Measurements from ENCODE around the gene SIPA1L3. TPM values are rescaled to one million over a fixed set of nuclear protein-coding genes. Genes with fewer than 3 reads are reported as not detected.

The SIPA1L3 gene
- polyA plus RNA-seq, 1 of the 3 experiments (the other 2 are of a cell fraction) = 11.6 TPM

DNA sequence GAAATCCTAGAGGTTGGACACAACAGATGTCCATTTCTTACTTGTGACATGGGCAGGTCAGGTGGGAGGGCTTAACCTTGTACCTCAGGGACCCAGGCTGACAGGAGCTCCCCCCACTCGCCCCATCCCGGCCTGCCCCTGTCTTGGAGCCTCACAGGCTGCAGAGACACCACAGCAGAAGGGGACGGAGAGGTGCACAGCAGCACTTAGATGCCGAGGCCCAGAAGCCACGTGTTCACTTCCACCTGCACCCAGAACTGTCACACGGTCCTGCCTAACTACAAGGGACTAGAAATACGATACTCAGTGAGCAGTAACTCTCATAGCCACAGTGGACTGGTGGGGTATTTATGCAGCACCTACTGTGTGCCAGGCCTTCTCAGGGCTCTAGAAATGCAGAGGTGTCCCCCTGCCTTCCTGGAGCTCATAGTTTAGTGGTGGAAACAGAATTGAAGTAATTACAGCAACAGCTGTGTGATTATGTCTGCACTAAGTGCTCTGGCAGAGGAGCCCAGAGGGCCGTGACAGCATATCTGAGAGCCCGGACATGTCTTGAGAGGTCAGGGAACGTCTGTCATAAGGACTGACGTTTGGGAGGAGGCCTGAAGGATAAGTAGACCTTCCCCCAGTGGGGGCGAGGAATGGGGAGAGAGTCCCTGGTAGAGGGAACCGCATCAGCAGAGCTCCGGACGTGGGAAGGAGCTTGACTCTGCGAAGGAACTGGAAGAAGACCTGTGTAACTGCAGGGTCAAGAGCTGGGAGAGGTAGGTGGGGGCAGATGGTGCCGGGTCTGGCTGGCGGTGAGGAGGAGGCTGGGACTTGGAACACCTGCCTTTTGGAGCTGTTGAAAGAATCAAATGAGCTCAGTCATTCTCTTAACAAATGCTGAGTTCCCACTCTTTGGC, 130.0 kb downstream of the SIPA1L3 start (continued):
- TF ChIP-seq, protein P1, sequence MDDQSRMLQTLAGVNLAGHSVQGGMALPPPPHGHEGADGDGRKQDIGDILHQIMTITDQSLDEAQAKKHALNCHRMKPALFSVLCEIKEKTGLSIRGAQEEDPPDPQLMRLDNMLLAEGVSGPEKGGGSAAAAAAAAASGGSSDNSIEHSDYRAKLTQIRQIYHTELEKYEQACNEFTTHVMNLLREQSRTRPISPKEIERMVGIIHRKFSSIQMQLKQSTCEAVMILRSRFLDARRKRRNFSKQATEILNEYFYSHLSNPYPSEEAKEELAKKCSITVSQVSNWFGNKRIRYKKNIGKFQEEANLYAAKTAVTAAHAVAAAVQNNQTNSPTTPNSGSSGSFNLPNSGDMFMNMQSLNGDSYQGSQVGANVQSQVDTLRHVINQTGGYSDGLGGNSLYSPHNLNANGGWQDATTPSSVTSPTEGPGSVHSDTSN (IDR thresholded peaks at IDR 0.05) = no peak
- TF ChIP-seq JUND (IDR thresholded peaks at IDR 0.05) (no peak), NFIC (IDR thresholded peaks at IDR 0.05; ENCODE audit: borderline replicate concordance) (no peak)

DNA sequence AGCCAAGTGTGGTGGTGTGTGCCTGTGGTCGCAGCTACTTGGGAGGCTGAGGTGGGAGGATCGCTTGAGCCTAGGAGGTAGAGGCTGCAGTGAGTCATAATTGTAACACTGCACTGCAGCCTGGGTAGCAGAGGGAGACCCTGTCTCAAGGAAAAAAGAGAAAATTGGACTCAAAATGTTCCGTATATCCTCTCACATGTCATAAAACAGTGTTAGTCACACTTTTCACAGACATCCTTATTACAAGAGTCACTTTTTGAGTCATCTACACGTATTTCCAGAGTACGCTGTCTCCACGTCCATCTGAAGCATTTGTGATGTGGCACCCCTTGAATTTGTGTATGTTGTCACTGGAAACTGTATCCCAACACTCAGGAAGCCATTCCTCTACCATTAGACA, 133.0 kb downstream of the SIPA1L3 start:
- H3K4me2 ChIP-seq = no peak overlapping the region
- CTCF ChIA-PET = no interaction called here
- no peak overlapping the region for H2AFZ ChIP-seq (ENCODE audit: low read depth)
- H3K4me3 ChIP-seq (ENCODE audit: low read depth in 2 of 2, low read length in 1 of 2) = no peak overlapping the region
- peaks cover 35% of the 10 kb centered on the region for H3F3A ChIP-seq (replicated peaks; ENCODE audit: insufficient read depth)
- POLR2A ChIA-PET = no interaction called here
- WGBS (ENCODE audit: low lambda C conversion rate) = 53% methylated on average over 6 of the region's 6 CpGs
- no peaks in the 10 kb centered on the region for H4K20me1 ChIP-seq (ENCODE audit: insufficient read depth)
- TF ChIP-seq EP300 (IDR thresholded peaks at IDR 0.05; ENCODE audit: borderline replicate concordance in 1 of 2, low read depth in 1 of 2, low read length in 1 of 2) (peak in 1 of 2 experiments; percentile 40; a peak in 1 of 4 replicates), ELF1 (IDR thresholded peaks at IDR 0.05) (no peak), FOXJ3 (CRISPR knock-in tag; IDR thresholded peaks at IDR 0.05) (no peak), ZBTB33 (IDR thresholded peaks at IDR 0.05; ENCODE audit: borderline replicate concordance, low read depth) (no peak), MEF2A (IDR thresholded peaks at IDR 0.05; ENCODE audit: borderline replicate concordance, low read depth) (no peak), TCF12 (IDR thresholded peaks at IDR 0.05) (peak; percentile 40; the same call in 1 of the 2 replicates), FOXM1 (IDR thresholded peaks at IDR 0.05; ENCODE audit: low read depth) (no peak), CTCF (IDR thresholded peaks at IDR 0.05) (no peak), YY1 (IDR thresholded peaks at IDR 0.05; ENCODE audit: low read depth) (no peak), RFX5 (IDR thresholded peaks at IDR 0.05; ENCODE audit: low read length) (no peak), SMC3 (IDR thresholded peaks at IDR 0.05; ENCODE audit: low read depth, low read length) (no peak), MAX (IDR thresholded peaks at IDR 0.05; ENCODE audit: low read depth) (no peak), JUND (IDR thresholded peaks at IDR 0.05) (peak; percentile 51), TEAD4 (IDR thresholded peaks at IDR 0.05; ENCODE audit: borderline replicate concordance, insufficient read depth) (no peak), NRF1 (IDR thresholded peaks at IDR 0.05; ENCODE audit: low read depth, low read length) (no peak), FOSL2 (IDR thresholded peaks at IDR 0.05; ENCODE audit: borderline replicate concordance, low read depth) (peak; percentile 54; the same call in 1 of the 2 replicates), POLR2AphosphoS5 (IDR thresholded peaks at IDR 0.05; ENCODE audit: low read depth, low read length) (no peak), NFIC (IDR thresholded peaks at IDR 0.05; ENCODE audit: borderline replicate concordance) (0 out of 2 replicates have a peak, but pooled peaks have one; percentile 7)
- TF ChIP-seq, protein P2, sequence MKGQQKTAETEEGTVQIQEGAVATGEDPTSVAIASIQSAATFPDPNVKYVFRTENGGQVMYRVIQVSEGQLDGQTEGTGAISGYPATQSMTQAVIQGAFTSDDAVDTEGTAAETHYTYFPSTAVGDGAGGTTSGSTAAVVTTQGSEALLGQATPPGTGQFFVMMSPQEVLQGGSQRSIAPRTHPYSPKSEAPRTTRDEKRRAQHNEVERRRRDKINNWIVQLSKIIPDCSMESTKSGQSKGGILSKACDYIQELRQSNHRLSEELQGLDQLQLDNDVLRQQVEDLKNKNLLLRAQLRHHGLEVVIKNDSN (IDR thresholded peaks at IDR 0.05; ENCODE audit: borderline replicate concordance, low read depth) = no peak
- TF ChIP-seq, protein P1 (IDR thresholded peaks at IDR 0.05) = peak; percentile 49; the same call in 1 of the 2 replicates
- TF ChIP-seq, protein P3, sequence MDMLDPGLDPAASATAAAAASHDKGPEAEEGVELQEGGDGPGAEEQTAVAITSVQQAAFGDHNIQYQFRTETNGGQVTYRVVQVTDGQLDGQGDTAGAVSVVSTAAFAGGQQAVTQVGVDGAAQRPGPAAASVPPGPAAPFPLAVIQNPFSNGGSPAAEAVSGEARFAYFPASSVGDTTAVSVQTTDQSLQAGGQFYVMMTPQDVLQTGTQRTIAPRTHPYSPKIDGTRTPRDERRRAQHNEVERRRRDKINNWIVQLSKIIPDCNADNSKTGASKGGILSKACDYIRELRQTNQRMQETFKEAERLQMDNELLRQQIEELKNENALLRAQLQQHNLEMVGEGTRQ (IDR thresholded peaks at IDR 0.05; ENCODE audit: borderline replicate concordance, low read depth, low read length) = no peak
- H3K4me1 ChIP-seq (ENCODE audit: control insufficient read depth in 1 of 2, insufficient read depth in 2 of 2, low read depth in 1 of 2, low read length in 1 of 2) = peaks cover 14 to 33% of the 10 kb centered on the region in 2 experiments; a peak in 3 of 4 replicates
- H3K36me3 ChIP-seq (replicated peaks in 1 of 2; ENCODE audit: control insufficient read depth in 1 of 2, insufficient read depth in 2 of 2, low read length in 1 of 2) = peaks cover 0 to 11% of the 10 kb centered on the region in 2 experiments
- H3K27me3 ChIP-seq (ENCODE audit: insufficient read depth) = no peaks in the 10 kb centered on the region
- H3K9me2 ChIP-seq = no peaks in the 10 kb centered on the region
- H3K9ac ChIP-seq = peak overlapping the region; percentile 60; the same call in 1 of the 2 replicates
- H3K79me2 ChIP-seq (ENCODE audit: insufficient read depth) = peaks cover 60% of the 10 kb centered on the region
- H3K27ac ChIP-seq (ENCODE audit: low read depth in 2 of 2, low read length in 1 of 2) = peak overlapping the region in 1 of 2 experiments; percentile 96; a peak in 2 of 4 replicates
- no peak for DNase-seq
- 0 out of 2 replicates have a peak, but pooled peaks cover 7% of the 10 kb centered on the region for H3K9me3 ChIP-seq

Data from SK-N-SH (cell line).